ENCODE measurements around the gene RFC5. TPM values are rescaled to one million over a fixed set of nuclear protein-coding genes. Genes with fewer than 3 reads are reported as not detected.
"Not testable (repeated sequence)": the region's sequence is repeated elsewhere in the genome, so short reads cannot be mapped to it uniquely, and the experiment has no call there.

Gene RFC5
- polyA plus RNA-seq, 1 donor from 2014 or later: 21.0 TPM

DNA sequence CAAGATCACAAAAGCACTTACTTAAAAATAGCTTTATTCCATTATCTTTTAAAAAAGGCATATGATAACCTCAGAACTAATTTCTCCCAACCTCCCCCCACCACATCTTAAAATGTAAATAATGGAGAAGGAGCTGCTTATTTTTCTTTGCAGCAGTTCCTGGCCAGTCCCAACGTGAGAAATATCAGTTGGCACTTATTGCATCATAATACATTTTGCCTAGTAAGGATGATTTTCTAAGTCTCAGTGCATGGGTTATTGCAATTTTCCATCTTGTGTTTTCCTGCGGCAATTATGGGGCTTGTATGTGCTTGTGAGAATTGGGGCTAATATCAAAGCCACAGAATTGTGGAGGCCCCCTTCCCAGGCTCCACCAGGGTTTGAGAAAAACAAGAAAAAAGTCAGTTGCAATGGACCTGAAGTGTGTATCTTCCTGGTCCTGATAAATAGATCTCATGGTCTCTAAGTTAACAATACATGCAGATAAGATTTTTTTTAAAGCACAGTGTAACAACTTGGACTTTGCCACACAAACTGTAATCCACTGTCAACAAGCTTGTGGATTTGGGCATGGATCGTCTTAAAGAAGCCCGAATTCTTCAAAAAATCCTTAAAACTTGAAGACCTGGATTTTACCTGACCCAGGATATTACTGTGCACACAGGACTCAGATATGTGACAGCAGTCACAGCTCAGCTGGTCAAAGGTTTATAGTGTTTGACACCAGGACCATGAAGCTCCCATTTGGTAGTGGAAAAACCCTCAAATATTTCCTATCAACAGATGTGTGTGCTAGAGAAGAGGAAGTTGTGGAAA lies 47.3 kb downstream of the RFC5 start:
- Mint-ChIP-seq H3K4me3 (peak overlapping the region in 3 of 4 donors; percentile 46 to 93 (median 77)), H3K36me3 (no peaks in the 10 kb centered on the region), H3K4me1 (peaks cover 22 to 35% (median 32%) of the 10 kb centered on the region in 3 donors), H3K27me3 (peaks cover 9% of the 10 kb centered on the region), H3K9me3 (no peaks in the 10 kb centered on the region), H3K27ac (peak overlapping the region in 1 of 3 donors; percentile 18)

- Mint-ChIP-seq H3K4me1 (peaks cover 19 to 30% (median 27%) of the 10 kb centered on the region in 3 donors), H3K4me3 (peak overlapping the region in 3 of 4 donors; percentile 37 to 93 (median 82)), H3K36me3 (no peaks in the 10 kb centered on the region), H3K9me3 (no peaks in the 10 kb centered on the region), H3K27me3 (peaks cover 9% of the 10 kb centered on the region), H3K27ac (no peak overlapping the region)
Observed at GRCh38 chr12:118064608-118065007, 48.1 kb downstream of the RFC5 start.

DNA sequence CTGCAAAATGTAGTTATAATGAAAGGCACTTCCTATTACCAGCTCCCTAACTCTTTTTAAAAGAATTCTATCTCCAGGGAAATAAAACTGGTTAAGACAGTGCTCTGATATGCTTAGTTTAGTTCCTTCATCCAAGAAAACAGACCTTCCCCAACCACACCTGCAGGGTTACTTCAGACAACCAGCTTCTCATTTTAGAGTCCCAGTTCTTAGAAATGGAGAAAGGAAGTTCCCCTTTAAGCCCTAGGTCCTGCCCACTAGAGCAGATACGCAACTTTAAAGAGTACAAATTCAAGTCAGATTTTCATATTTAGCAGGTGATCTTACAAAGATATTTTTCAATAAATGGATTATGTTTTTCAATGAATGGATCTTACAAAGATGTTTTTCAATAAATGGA lies 48.9 kb downstream of the RFC5 start:
- Mint-ChIP-seq H3K9me3 (no peaks in the 10 kb centered on the region), H3K4me3 (peak overlapping the region in 3 of 4 donors; percentile 3 to 93 (median 18)), H3K36me3 (no peaks in the 10 kb centered on the region), H3K27me3 (peaks cover 9% of the 10 kb centered on the region), H3K27ac (no peak overlapping the region), H3K4me1 (peaks cover 16 to 22% (median 21%) of the 10 kb centered on the region in 3 donors)

DNA sequence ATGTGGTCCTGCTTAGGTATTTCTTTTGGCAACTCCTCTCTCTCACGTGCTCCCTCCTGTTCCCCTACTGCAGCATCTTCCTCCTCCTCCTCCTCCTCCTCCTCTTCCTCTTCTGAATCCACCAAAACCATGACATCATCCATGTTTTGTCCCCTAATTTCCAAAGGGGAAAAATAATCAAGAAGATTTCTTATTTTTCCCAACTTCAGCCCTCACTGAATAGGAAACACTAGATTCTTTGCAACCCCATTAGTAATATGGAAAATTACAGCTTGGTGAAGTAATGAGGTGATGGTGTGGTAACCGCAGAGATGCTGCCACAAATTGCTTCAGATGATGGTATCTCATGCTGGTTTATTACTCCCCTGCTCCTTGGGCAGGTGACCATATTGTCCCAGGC lies 51.9 kb downstream of the RFC5 start:
- Mint-ChIP-seq H3K27me3 (peaks cover 5% of the 10 kb centered on the region), H3K4me3 (no peak overlapping the region), H3K9me3 (no peaks in the 10 kb centered on the region), H3K36me3 (no peaks in the 10 kb centered on the region), H3K27ac (no peak overlapping the region), H3K4me1 (peaks cover 11 to 22% (median 15%) of the 10 kb centered on the region in 3 donors)

GRCh38 chr12:118070650-118071049 lies 54.1 kb downstream of the RFC5 start:
- H3K4me1 Mint-ChIP-seq: peaks cover 2 to 5% (median 3%) of the 10 kb centered on the region in 3 donors
- H3K27me3 Mint-ChIP-seq: peaks cover 5% of the 10 kb centered on the region
- H3K27ac Mint-ChIP-seq: no peak overlapping the region
- no peak overlapping the region for H3K4me3 Mint-ChIP-seq
- no peaks in the 10 kb centered on the region for H3K36me3 Mint-ChIP-seq
- no peaks in the 10 kb centered on the region for H3K9me3 Mint-ChIP-seq

- Mint-ChIP-seq H3K4me3 (peak overlapping the region in 1 of 4 donors; percentile 52), H3K36me3 (peaks cover 1% of the 10 kb centered on the region), H3K9me3 (peaks cover 0 to 6% (median 0%) of the 10 kb centered on the region in 3 donors), H3K27me3 (no peaks in the 10 kb centered on the region), H3K27ac (no peak overlapping the region), H3K4me1 (peaks cover 0 to 2% (median 2%) of the 10 kb centered on the region in 3 donors)
Observed at GRCh38 chr12:118073768-118074167, 57.3 kb downstream of the RFC5 start.

- H3K9me3 Mint-ChIP-seq, H3K36me3 Mint-ChIP-seq, H3K27me3 Mint-ChIP-seq, H3K4me1 Mint-ChIP-seq, H3K4me3 Mint-ChIP-seq, H3K27ac Mint-ChIP-seq: not testable (repeated sequence)
Observed at GRCh38 chr12:118081521-118081920, 65.0 kb downstream of the RFC5 start.

Other genes with a start within 250 kb of the RFC5 start
- not detected for gene KSR2, start 47.7 kb upstream of the RFC5 start, polyA plus RNA-seq
- gene WSB2, start 44.5 kb downstream of the RFC5 start, polyA plus RNA-seq: 4.5 TPM
- 3.4 TPM for gene VSIG10, start 87.3 kb downstream of the RFC5 start, polyA plus RNA-seq
- 281 TPM for gene PEBP1, start 119.4 kb downstream of the RFC5 start, polyA plus RNA-seq